SK-N-SH (cell line): Measurements from ENCODE around the gene BNIPL. TPM values are rescaled to one million over a fixed set of nuclear protein-coding genes. Genes with fewer than 3 reads are reported as not detected.

ENCODE experiments used
- CTCF ChIA-PET: fragments of 300-600, 350-600 bp; formaldehyde crosslinking; extraction: SDS; loops from one replicate; lab custom pipeline; 2021; lab: Yijun Ruan, JAX
- POLR2A ChIA-PET: fragments of 350-600 bp; sonication (Branson Sonifier 250); formaldehyde crosslinking; extraction: SDS; loops from one replicate; lab custom pipeline; 2020; ENCODE audit warnings: antibody characterized with exemption, inconsistent platforms; lab: Yijun Ruan, JAX
- DNase-seq: peaks from one replicate; pipeline ENCODE4 v3.0.0; 2012
- H2AFZ ChIP-seq: fragments of 200-600 bp; sonication (generic); 2 replicates; pipeline ENCODE4 v1.8.1; 2016; ENCODE audit warnings: antibody characterized with exemption, mild to moderate bottlenecking, low read depth
- H3F3A ChIP-seq: fragments of 200-600 bp; sonication (generic); replicated peaks from 2 replicates; pipeline ENCODE3; 2016; ENCODE audit warnings: antibody characterized with exemption, mild to moderate bottlenecking; ENCODE audit not compliant: insufficient read depth
- H3K27ac ChIP-seq, 2 experiments: fragments of 200-500 bp in 1 of 2; fragments of 200-600 bp in 1 of 2; sonication (Bioruptor generic) in 1 of 2; sonication (generic), shearing (Covaris generic) in 1 of 2; 2 replicates each; pipeline versions ENCODE4 v1.5.1 to v1.6.1; 2014 to 2016; ENCODE audit warnings: low read depth in 2 of 2, inconsistent platforms in 1 of 2, low read length in 1 of 2, mild to moderate bottlenecking in 1 of 2, mixed read lengths in 1 of 2
- H3K27me3 ChIP-seq: fragments of 200-600 bp; sonication (generic), shearing (Covaris generic); 2 replicates; pipeline ENCODE4 v1.6.1; 2016; ENCODE audit warnings: mixed run types; ENCODE audit not compliant: insufficient read depth
- H3K36me3 ChIP-seq, 2 experiments: fragments of 200-500 bp in 1 of 2; fragments of 200-600 bp in 1 of 2; sonication (Bioruptor generic) in 1 of 2; sonication (generic) in 1 of 2; replicated peaks in 1 of 2; 2 replicates each; pipeline versions ENCODE3 to v1.5.1; 2014 to 2016; ENCODE audit warnings: low read length in 1 of 2, mild to moderate bottlenecking in 1 of 2; ENCODE audit not compliant: insufficient read depth in 2 of 2, control insufficient read depth in 1 of 2
- H3K4me1 ChIP-seq, 2 experiments: fragments of 200-500 bp in 1 of 2; fragments of 200-600 bp in 1 of 2; sonication (Bioruptor generic) in 1 of 2; sonication (generic), shearing (Covaris generic) in 1 of 2; 2 replicates each; pipeline versions ENCODE4 v1.5.1 to v1.6.1; 2014 to 2016; ENCODE audit warnings: low read depth in 1 of 2, low read length in 1 of 2, mixed run types in 1 of 2; ENCODE audit not compliant: insufficient read depth in 2 of 2, control insufficient read depth in 1 of 2
- H3K4me2 ChIP-seq: fragments of 200-600 bp; sonication (generic), shearing (Covaris generic); 2 replicates; pipeline ENCODE4 v1.6.1; 2017; ENCODE audit warnings: mixed run types
- H3K4me3 ChIP-seq, 2 experiments: fragments of 200-500 bp in 1 of 2; fragments of 200-600 bp in 1 of 2; sonication (Bioruptor generic) in 1 of 2; sonication (generic), shearing (Covaris generic) in 1 of 2; 2 replicates each; pipeline versions ENCODE4 v1.5.1 to v1.8.1; 2014 to 2016; ENCODE audit warnings: low read depth in 2 of 2, inconsistent platforms in 1 of 2, low read length in 1 of 2, mild to moderate bottlenecking in 1 of 2, mixed read lengths in 1 of 2, moderate library complexity in 1 of 2
- H3K79me2 ChIP-seq: fragments of 200-600 bp; sonication (generic); 2 replicates; pipeline ENCODE4 v1.8.1; 2017; ENCODE audit warnings: mild to moderate bottlenecking; ENCODE audit not compliant: insufficient read depth
- H3K9ac ChIP-seq: fragments of 200-600 bp; sonication (generic); 2 replicates; pipeline ENCODE4 v1.6.1; 2017; ENCODE audit warnings: mixed run types
- H3K9me2 ChIP-seq: fragments of 200-600 bp; sonication (generic); 2 replicates; pipeline ENCODE4 v1.6.1; 2017; ENCODE audit warnings: mixed run types
- H3K9me3 ChIP-seq: fragments of 200-600 bp; sonication (generic); 2 replicates; pipeline ENCODE4 v1.6.1; 2017; ENCODE audit warnings: mixed run types, mild to moderate bottlenecking, moderate library complexity
- H4K20me1 ChIP-seq: fragments of 200-600 bp; sonication (generic); 2 replicates; pipeline ENCODE4 v1.6.1; 2017; ENCODE audit warnings: mild to moderate bottlenecking, mixed run types; ENCODE audit not compliant: insufficient read depth
- GATA2 ChIP-seq: sonication (generic); formaldehyde crosslinking; IDR thresholded peaks from 2 replicates; pipeline ENCODE4 v1.5.0; 2020; ENCODE audit warnings: mild to moderate bottlenecking, missing genetic modification reagents
- IRF3 ChIP-seq: fragments of 150-350 bp; IDR thresholded peaks from 2 replicates; pipeline ENCODE4 v1.6.1; 2016; ENCODE audit warnings: mild to moderate bottlenecking, low read depth, low read length
- PBX3 ChIP-seq: IDR thresholded peaks from 2 replicates; pipeline ENCODE4; 2012
- SMC3 ChIP-seq: IDR thresholded peaks from 2 replicates; pipeline ENCODE4 v1.6.1; 2012; ENCODE audit warnings: low read depth, low read length, improper control_type of control experiment
- USF2 ChIP-seq: fragments of 150-350 bp; IDR thresholded peaks from 2 replicates; pipeline ENCODE4 v1.6.1; 2017; ENCODE audit warnings: antibody characterized with exemption, low read length, low read depth, borderline replicate concordance
- WGBS: methylation state at CpG from one replicate; pipeline ENCODE4 v1.1.6; 2017; ENCODE audit warnings: low lambda C conversion rate; 5-methylcytosine and 5-hydroxymethylcytosine counted together
- polyA plus RNA-seq, 3 experiments: library from polyadenylated mRNA; depleted of rRNA; stranded (reverse); fragments of >200 nt; gene quantifications; 2 replicates each; pipeline ENCODE4 v1.2.3, GENCODE V29; 2012

Gene BNIPL
- polyA plus RNA-seq, 1 of the 3 experiments (the other 2 are of a cell fraction): 0.12 TPM

GRCh38 chr1:151012684-151013471 lies 23.5 kb upstream of the BNIPL start:
- peaks cover 3 to 6% of the 10 kb centered on the region in 2 experiments for H3K36me3 ChIP-seq
- no peak overlapping the region for H3K9ac ChIP-seq
- no peaks in the 10 kb centered on the region for H3K9me2 ChIP-seq
- H3K4me2 ChIP-seq: no peak overlapping the region
- WGBS: 93% methylated on average over 14 of the region's 14 CpGs
- no peaks in the 10 kb centered on the region for H4K20me1 ChIP-seq
- H2AFZ ChIP-seq: no peak overlapping the region
- CTCF ChIA-PET: interaction anchor here (1.2 to 2.7 kb wide), 3 partner anchors 12 to 44 kb away, joined by 3 to 13 read pairs (median 7); no protein-coding TSS in a partner anchor
- no peak overlapping the region for H3K4me3 ChIP-seq
- H3F3A ChIP-seq: peaks cover under 1% of the 10 kb centered on the region
- no peaks in the 10 kb centered on the region for H3K27me3 ChIP-seq
- peaks cover 5 to 6% of the 10 kb centered on the region in 2 experiments; a peak in 1 of 4 replicates for H3K4me1 ChIP-seq
- no peak for DNase-seq
- H3K27ac ChIP-seq: no peak overlapping the region
- H3K9me3 ChIP-seq: no peaks in the 10 kb centered on the region
- no peak for TF ChIP-seq GATA2 (CRISPR knock-in tag)
- POLR2A ChIA-PET: no interaction called here
- peaks cover 15% of the 10 kb centered on the region; the same call in 1 of the 2 replicates for H3K79me2 ChIP-seq

GRCh38 chr1:151013518-151013917 lies 22.9 kb upstream of the BNIPL start:
- no peak overlapping the region for H3K9ac ChIP-seq
- no peak overlapping the region; a peak in 1 of 4 replicates for H3K27ac ChIP-seq
- H3F3A ChIP-seq: no peaks in the 10 kb centered on the region
- no peaks in the 10 kb centered on the region for H3K27me3 ChIP-seq
- no peaks in the 10 kb centered on the region for H4K20me1 ChIP-seq
- H3K36me3 ChIP-seq: peaks cover 4 to 12% of the 10 kb centered on the region in 2 experiments
- ChIA-PET CTCF (interaction anchor here (1.6 kb wide), 1 partner anchor 18 kb away, joined by 7 read pairs; no protein-coding TSS in a partner anchor), POLR2A (no interaction called here)
- no peaks in the 10 kb centered on the region for H3K9me2 ChIP-seq
- H3K4me3 ChIP-seq: no peak overlapping the region
- H3K9me3 ChIP-seq: no peaks in the 10 kb centered on the region
- TF ChIP-seq PBX3 (no peak), IRF3 (no peak), USF2 (no peak), SMC3 (no peak)
- WGBS: 98% methylated on average over 2 of the region's 2 CpGs
- H3K79me2 ChIP-seq: peaks cover 14% of the 10 kb centered on the region; the same call in 1 of the 2 replicates
- H3K4me1 ChIP-seq: peaks cover 4 to 6% of the 10 kb centered on the region in 2 experiments; a peak in 1 of 4 replicates
- H3K4me2 ChIP-seq: no peak overlapping the region
- DNase-seq: no peak
- H2AFZ ChIP-seq: no peak overlapping the region
